AG09319 (cell line): Measurements from ENCODE around the gene OPCML.

Experiments used
- DNase-seq: peaks from one replicate; pipeline ENCODE4 v3.0.0-alpha.2; 2010; ENCODE audit warnings: low read depth; ENCODE audit errors: extremely low read depth
- CTCF ChIP-seq: IDR thresholded peaks from 2 replicates; pipeline ENCODE4 v1.5.1; 2011; ENCODE audit warnings: low read depth, mild to moderate bottlenecking, inconsistent platforms, low read length, moderate library complexity

OPCML gene

GRCh38 chr11:133277886-133278285 is 254.4 kb downstream of the OPCML start:
- no peak for DNase-seq
- TF ChIP-seq CTCF: no peak

- no peak for TF ChIP-seq CTCF
- DNase-seq: no peak
Observed at GRCh38 chr11:133271871-133272776, 260.2 kb downstream of the OPCML start.

- no peak for DNase-seq
- no peak for TF ChIP-seq CTCF
Observed at GRCh38 chr11:133271206-133271605, 261.1 kb downstream of the OPCML start.

- no peak for DNase-seq
- TF ChIP-seq CTCF: no peak
Observed at GRCh38 chr11:133269267-133269666, 263.0 kb downstream of the OPCML start.

- no peak for TF ChIP-seq CTCF
- no peak for DNase-seq
Observed at GRCh38 chr11:133266986-133267385, 265.3 kb downstream of the OPCML start.

- DNase-seq: no peak
- no peak for TF ChIP-seq CTCF
Observed at GRCh38 chr11:133265530-133266035, 266.7 kb downstream of the OPCML start.

- TF ChIP-seq CTCF: no peak
- DNase-seq: no peak
Observed at GRCh38 chr11:133263332-133263731, 269.0 kb downstream of the OPCML start.
